Loucy (cell line): Measurements from ENCODE around the gene FARP1.

Experiments used
- H2AFZ ChIP-seq: fragments of 200-600 bp; sonication (generic); 2 replicates; pipeline ENCODE4 v1.6.0; 2016; ENCODE audit warnings: antibody characterized with exemption, mild to moderate bottlenecking, low read length, moderate library complexity
- H3F3A ChIP-seq: fragments of 200-600 bp; 2 replicates; pipeline ENCODE4 v1.6.0; 2016; ENCODE audit warnings: antibody characterized with exemption, low read depth, mild to moderate bottlenecking
- H3K27me3 ChIP-seq: fragments of 200-600 bp; sonication (generic); 2 replicates; pipeline ENCODE4 v1.6.1; 2014; ENCODE audit warnings: low read length, mild to moderate bottlenecking; ENCODE audit not compliant: insufficient read depth, poor library complexity, severe bottlenecking
- H3K36me3 ChIP-seq: fragments of 200-600 bp; sonication (generic); 2 replicates; pipeline ENCODE4 v1.6.1; 2016; ENCODE audit warnings: low read length; ENCODE audit not compliant: insufficient read depth
- H3K4me1 ChIP-seq: fragments of 200-600 bp; sonication (generic); 2 replicates; pipeline ENCODE4 v1.5.1; 2014; ENCODE audit warnings: low read length, mild to moderate bottlenecking; ENCODE audit not compliant: insufficient read depth, poor library complexity, severe bottlenecking
- H3K4me2 ChIP-seq: fragments of 200-600 bp; sonication (generic); 2 replicates; pipeline ENCODE4 v1.6.0; 2014; ENCODE audit warnings: antibody characterized with exemption, low read length, low read depth, mild to moderate bottlenecking; ENCODE audit not compliant: poor library complexity, severe bottlenecking
- H3K4me3 ChIP-seq: fragments of 200-600 bp; sonication (generic); 2 replicates; pipeline ENCODE4 v1.5.1; 2014; ENCODE audit warnings: low read length, mild to moderate bottlenecking, mixed read lengths; ENCODE audit not compliant: poor library complexity, severe bottlenecking
- H3K79me2 ChIP-seq: fragments of 200-600 bp; sonication (generic); 2 replicates; pipeline ENCODE4 v1.6.1; 2014; ENCODE audit warnings: low read length; ENCODE audit not compliant: insufficient read depth
- H3K9ac ChIP-seq: fragments of 200-600 bp; sonication (generic); 2 replicates; pipeline ENCODE4 v1.6.0; 2014; ENCODE audit warnings: mild to moderate bottlenecking, low read depth, low read length, moderate library complexity; ENCODE audit not compliant: poor library complexity, severe bottlenecking
- H3K9me2 ChIP-seq: fragments of 200-600 bp; sonication (generic); replicated peaks from 2 replicates; pipeline ENCODE4 v1.6.1; 2016; ENCODE audit warnings: low read depth, low read length, mixed read lengths
- H3K9me3 ChIP-seq: fragments of 200-600 bp; sonication (generic); 2 replicates; pipeline ENCODE4 v1.6.1; 2014; ENCODE audit warnings: mild to moderate bottlenecking, antibody characterized with exemption, low read length, low read depth; ENCODE audit not compliant: insufficient read depth
- H4K20me1 ChIP-seq: fragments of 200-600 bp; sonication (generic); 2 replicates; pipeline ENCODE4 v1.6.0; 2014; ENCODE audit warnings: antibody characterized with exemption, low read length, mild to moderate bottlenecking; ENCODE audit not compliant: insufficient read depth, poor library complexity, severe bottlenecking
- CTCF ChIP-seq: fragments of 200-600 bp; sonication (generic); conservative IDR thresholded peaks from 2 replicates; pipeline ENCODE4 v1.5.1; 2014; ENCODE audit warnings: mild to moderate bottlenecking, antibody characterized with exemption, low read length
- EZH2phosphoT487 ChIP-seq: fragments of 200-600 bp; IDR thresholded peaks from 2 replicates; pipeline ENCODE4 v1.6.1; 2018; ENCODE audit warnings: antibody characterized with exemption, mild to moderate bottlenecking, moderate library complexity, borderline replicate concordance

Gene FARP1

GRCh38 chr13:98299235-98299965 is 156.5 kb downstream of the FARP1 start:
- Histone ChIP-seq H3K4me2 (no peak overlapping the region), H3K9me2 (no peaks in the 10 kb centered on the region), H4K20me1 (no peaks in the 10 kb centered on the region), H3K4me1 (no peaks in the 10 kb centered on the region), H3F3A (no peaks in the 10 kb centered on the region), H2AFZ (no peak overlapping the region), H3K4me3 (no peak overlapping the region), H3K79me2 (no peaks in the 10 kb centered on the region), H3K9ac (no peak overlapping the region), H3K36me3 (no peaks in the 10 kb centered on the region), H3K27me3 (no peaks in the 10 kb centered on the region), H3K9me3 (no peaks in the 10 kb centered on the region)
- TF ChIP-seq EZH2phosphoT487 (no peak), CTCF (no peak)

- Histone ChIP-seq H4K20me1 (no peaks in the 10 kb centered on the region), H3K4me3 (no peak overlapping the region), H2AFZ (no peak overlapping the region), H3K79me2 (no peaks in the 10 kb centered on the region), H3K9me2 (no peaks in the 10 kb centered on the region), H3K27me3 (no peaks in the 10 kb centered on the region), H3K4me2 (no peak overlapping the region), H3F3A (no peaks in the 10 kb centered on the region), H3K36me3 (no peaks in the 10 kb centered on the region), H3K9me3 (no peaks in the 10 kb centered on the region), H3K4me1 (no peaks in the 10 kb centered on the region), H3K9ac (no peak overlapping the region)
- TF ChIP-seq EZH2phosphoT487 (no peak), CTCF (no peak)
Measured at GRCh38 chr13:98299966-98300350, 157.1 kb downstream of the FARP1 start.

GRCh38 chr13:98300956-98301641 is 158.2 kb downstream of the FARP1 start:
- Histone ChIP-seq H3F3A (no peaks in the 10 kb centered on the region), H3K9me3 (no peaks in the 10 kb centered on the region), H3K79me2 (no peaks in the 10 kb centered on the region), H3K9ac (no peak overlapping the region), H3K4me1 (no peaks in the 10 kb centered on the region), H4K20me1 (no peaks in the 10 kb centered on the region), H3K27me3 (no peaks in the 10 kb centered on the region), H3K36me3 (no peaks in the 10 kb centered on the region), H2AFZ (no peak overlapping the region), H3K4me3 (no peak overlapping the region), H3K4me2 (no peak overlapping the region), H3K9me2 (no peaks in the 10 kb centered on the region)
- TF ChIP-seq EZH2phosphoT487 (no peak), CTCF (no peak)
